ENCODE data around the gene RCC1.
A peak's percentile ranks its signal among the peaks of the same experiment; 100 is the strongest.
"Not testable (repeated sequence)": the region's sequence is repeated elsewhere in the genome, so short reads cannot be mapped to it uniquely, and the experiment has no call there.

RCC1 gene

DNA sequence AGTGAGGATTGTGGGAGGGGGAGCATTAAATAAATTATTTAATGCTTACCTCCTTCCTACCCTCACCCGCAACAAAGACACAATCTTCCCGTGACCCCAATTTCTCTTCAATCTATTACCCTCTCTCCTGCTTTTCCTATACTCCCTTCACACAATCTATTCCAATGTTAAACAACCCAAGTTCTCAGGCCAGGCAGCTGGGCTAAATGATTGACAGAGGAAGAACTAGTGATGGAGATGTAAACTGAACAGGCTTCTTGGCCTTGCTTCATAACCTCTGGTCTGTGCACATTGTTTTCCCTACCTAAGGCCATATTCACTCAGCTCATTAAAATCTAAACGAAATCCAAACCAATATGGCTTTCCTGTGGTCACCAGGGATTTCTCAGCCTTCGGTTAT lies 3.9 kb upstream of the RCC1 start:
- H3K36me3 ChIP-seq (ENCODE audit: control insufficient read depth, insufficient read depth, low read length), result peaks cover 3% of the 10 kb centered on the region
- no peak overlapping the region for H3K27ac ChIP-seq (ENCODE audit: low read depth, low read length)
- no peak overlapping the region for H3K4me3 ChIP-seq (ENCODE audit: low read length)
- H3K4me1 ChIP-seq (ENCODE audit: control insufficient read depth, insufficient read depth, low read length), result peaks cover under 1% of the 10 kb centered on the region
- no peak overlapping the region for H3K9ac ChIP-seq (ENCODE audit: low read length)
- H3K27me3 ChIP-seq (ENCODE audit: control insufficient read depth, insufficient read depth, low read length), result no peaks in the 10 kb centered on the region

- H3K36me3 ChIP-seq (ENCODE audit: control insufficient read depth, insufficient read depth, low read length), result peaks cover 1% of the 10 kb centered on the region
- H3K4me3 ChIP-seq (ENCODE audit: low read length), result no peak overlapping the region
- no peak overlapping the region for H3K9ac ChIP-seq (ENCODE audit: low read length)
- peaks cover 9% of the 10 kb centered on the region for H3K4me1 ChIP-seq (ENCODE audit: control insufficient read depth, insufficient read depth, low read length)
- no peaks in the 10 kb centered on the region for H3K27me3 ChIP-seq (ENCODE audit: control insufficient read depth, insufficient read depth, low read length)
- no peak overlapping the region for H3K27ac ChIP-seq (ENCODE audit: low read depth, low read length)
These were observed 2.7 kb upstream of the RCC1 start for GRCh38 chr1:28503117-28503516.

DNA sequence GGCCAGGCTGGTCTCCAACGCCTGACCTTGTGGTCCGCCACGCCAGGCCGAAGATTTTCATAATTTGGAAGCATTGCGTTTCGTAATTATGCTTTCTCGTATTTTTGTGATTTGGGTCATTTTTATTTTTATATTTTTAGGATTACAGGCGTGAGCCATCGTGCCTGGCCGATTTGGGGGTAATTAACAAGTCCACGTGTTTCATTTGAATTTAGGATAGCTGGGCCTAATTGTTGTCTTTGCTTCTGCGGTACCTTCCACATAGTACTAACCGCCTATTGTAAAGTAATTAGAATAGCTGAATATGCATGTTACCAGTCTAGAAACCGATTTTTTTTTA lies 1.0 kb downstream of the RCC1 start:
- Histone ChIP-seq H3K27ac (ENCODE audit: low read depth, low read length) (peak overlapping the region; percentile 67), H3K9ac (ENCODE audit: low read length) (peak overlapping the region; percentile 81), H3K4me1 (ENCODE audit: control insufficient read depth, insufficient read depth, low read length) (peaks cover 9% of the 10 kb centered on the region), H3K36me3 (ENCODE audit: control insufficient read depth, insufficient read depth, low read length) (peaks cover 23% of the 10 kb centered on the region), H3K4me3 (ENCODE audit: low read length) (peak overlapping the region; percentile 95), H3K27me3 (ENCODE audit: control insufficient read depth, insufficient read depth, low read length) (no peaks in the 10 kb centered on the region)

DNA sequence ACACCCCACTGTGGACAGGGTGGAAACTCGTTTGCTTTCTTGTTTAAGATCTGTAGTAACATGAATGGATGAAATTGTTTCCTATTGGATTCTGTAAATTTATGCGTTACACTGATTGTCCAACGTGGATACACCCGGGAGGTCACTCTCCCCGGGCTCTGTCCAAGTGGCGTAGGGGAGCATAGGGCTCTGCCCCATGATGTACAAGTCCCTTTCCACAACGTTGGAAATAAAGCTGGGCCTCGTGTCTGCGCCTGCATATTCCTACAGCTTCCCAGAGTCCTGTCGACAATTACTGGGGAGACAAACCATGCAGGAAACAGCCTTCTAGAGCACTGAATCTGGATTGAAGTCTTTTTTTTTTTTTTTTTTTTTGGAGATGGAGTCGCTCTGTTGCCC lies 1.4 kb downstream of the RCC1 start:
- Histone ChIP-seq H3K4me3 (ENCODE audit: low read length) (peak overlapping the region; percentile 95), H3K27ac (ENCODE audit: low read depth, low read length) (peak overlapping the region; percentile 67), H3K9ac (ENCODE audit: low read length) (no peak overlapping the region), H3K36me3 (ENCODE audit: control insufficient read depth, insufficient read depth, low read length) (peaks cover 23% of the 10 kb centered on the region), H3K27me3 (ENCODE audit: control insufficient read depth, insufficient read depth, low read length) (no peaks in the 10 kb centered on the region), H3K4me1 (ENCODE audit: control insufficient read depth, insufficient read depth, low read length) (peaks cover 9% of the 10 kb centered on the region)

- Histone ChIP-seq H3K4me1 (ENCODE audit: control insufficient read depth, insufficient read depth, low read length) (peaks cover 9% of the 10 kb centered on the region), H3K27me3 (ENCODE audit: control insufficient read depth, insufficient read depth, low read length) (no peaks in the 10 kb centered on the region), H3K9ac (ENCODE audit: low read length) (no peak overlapping the region), H3K36me3 (ENCODE audit: control insufficient read depth, insufficient read depth, low read length) (peaks cover 23% of the 10 kb centered on the region), H3K27ac (ENCODE audit: low read depth, low read length) (no peak overlapping the region), H3K4me3 (ENCODE audit: low read length) (peak overlapping the region; percentile 95)
These were observed 2.0 kb downstream of the RCC1 start for GRCh38 chr1:28507646-28508434.

GRCh38 chr1:28508435-28508754 lies 2.6 kb downstream of the RCC1 start:
- no peak overlapping the region for H3K9ac ChIP-seq (ENCODE audit: low read length)
- H3K4me3 ChIP-seq (ENCODE audit: low read length), result no peak overlapping the region
- H3K27ac ChIP-seq (ENCODE audit: low read depth, low read length), result no peak overlapping the region
- H3K4me1 ChIP-seq (ENCODE audit: control insufficient read depth, insufficient read depth, low read length), result peaks cover 9% of the 10 kb centered on the region
- H3K27me3 ChIP-seq (ENCODE audit: control insufficient read depth, insufficient read depth, low read length), result no peaks in the 10 kb centered on the region
- peaks cover 23% of the 10 kb centered on the region for H3K36me3 ChIP-seq (ENCODE audit: control insufficient read depth, insufficient read depth, low read length)

DNA sequence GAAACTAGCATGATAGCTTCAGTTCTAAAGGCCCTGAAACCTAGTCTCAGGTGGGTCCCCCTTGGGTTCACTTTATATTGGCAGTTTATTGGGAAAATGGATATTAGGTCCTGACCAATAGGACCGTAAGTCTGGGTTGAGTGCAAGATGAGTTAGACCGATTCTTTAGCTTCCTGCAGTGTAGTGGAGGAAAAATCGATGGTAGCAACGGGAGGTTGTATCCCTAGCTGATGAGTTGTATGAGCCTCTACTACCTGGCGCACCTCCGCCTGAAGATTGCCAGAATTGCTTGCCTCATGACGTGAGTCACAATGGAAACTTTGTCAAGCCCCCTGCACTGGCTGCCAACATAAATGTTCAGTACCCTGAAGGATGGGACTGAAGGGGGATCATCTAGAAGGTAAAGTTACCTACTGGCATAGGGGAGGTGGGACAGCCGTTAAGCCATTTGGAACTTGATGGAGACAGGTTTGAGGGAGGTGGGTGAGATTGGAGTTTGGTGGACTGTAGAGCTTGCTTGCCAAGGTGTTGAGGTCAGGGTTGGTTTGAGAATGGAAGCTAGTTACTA lies 3.9 kb downstream of the RCC1 start:
- Histone ChIP-seq H3K27ac (ENCODE audit: low read depth, low read length) (no peak overlapping the region), H3K4me1 (ENCODE audit: control insufficient read depth, insufficient read depth, low read length) (peaks cover 9% of the 10 kb centered on the region), H3K36me3 (ENCODE audit: control insufficient read depth, insufficient read depth, low read length) (peaks cover 27% of the 10 kb centered on the region), H3K9ac (ENCODE audit: low read length) (no peak overlapping the region), H3K4me3 (ENCODE audit: low read length) (no peak overlapping the region), H3K27me3 (ENCODE audit: control insufficient read depth, insufficient read depth, low read length) (no peaks in the 10 kb centered on the region)

DNA sequence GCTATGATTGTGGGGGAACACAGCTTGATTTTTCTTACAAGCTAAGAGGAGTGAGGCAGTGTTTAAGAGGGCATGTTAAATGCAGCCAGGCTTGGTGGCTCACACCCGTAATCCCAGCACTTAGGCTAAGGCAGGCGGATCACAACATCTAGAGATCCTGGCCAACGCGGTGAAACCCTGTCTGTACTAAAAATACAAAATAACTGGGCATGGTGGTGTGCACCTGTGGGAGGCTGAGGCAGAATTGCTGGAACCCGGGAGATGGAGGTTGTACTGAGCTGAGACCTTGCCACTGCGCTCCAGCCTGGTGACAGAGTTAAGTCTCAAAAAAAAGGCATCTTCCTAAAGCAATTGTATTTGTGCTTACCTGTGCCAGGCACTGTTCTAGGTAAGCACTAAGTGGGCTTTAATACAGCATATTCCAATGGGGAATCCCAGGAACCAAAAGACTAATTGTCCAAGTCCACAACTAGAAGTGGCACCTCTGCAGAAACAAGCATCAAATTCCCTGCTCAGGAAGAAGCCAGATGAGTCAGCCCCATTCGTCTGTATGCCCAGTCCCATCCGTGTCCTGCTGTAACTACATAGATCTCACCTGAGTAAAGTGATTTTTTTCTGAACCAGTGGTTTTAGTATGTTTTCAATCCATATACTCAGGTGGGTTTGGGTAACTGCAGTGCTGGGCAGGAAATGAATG lies 4.6 kb downstream of the RCC1 start:
- Histone ChIP-seq H3K4me1 (ENCODE audit: control insufficient read depth, insufficient read depth, low read length) (peaks cover 9% of the 10 kb centered on the region), H3K9ac (ENCODE audit: low read length) (no peak overlapping the region), H3K4me3 (ENCODE audit: low read length) (no peak overlapping the region), H3K27me3 (ENCODE audit: control insufficient read depth, insufficient read depth, low read length) (no peaks in the 10 kb centered on the region), H3K36me3 (ENCODE audit: control insufficient read depth, insufficient read depth, low read length) (peaks cover 29% of the 10 kb centered on the region), H3K27ac (ENCODE audit: low read depth, low read length) (no peak overlapping the region)

- no peaks in the 10 kb centered on the region for H3K27me3 ChIP-seq (ENCODE audit: control insufficient read depth, insufficient read depth, low read length)
- H3K4me3 ChIP-seq (ENCODE audit: low read length), result no peak overlapping the region
- peaks cover 29% of the 10 kb centered on the region for H3K36me3 ChIP-seq (ENCODE audit: control insufficient read depth, insufficient read depth, low read length)
- no peak overlapping the region for H3K27ac ChIP-seq (ENCODE audit: low read depth, low read length)
- H3K9ac ChIP-seq (ENCODE audit: low read length), result no peak overlapping the region
- peaks cover 9% of the 10 kb centered on the region for H3K4me1 ChIP-seq (ENCODE audit: control insufficient read depth, insufficient read depth, low read length)
These were observed 5.2 kb downstream of the RCC1 start for GRCh38 chr1:28510970-28511440.

GRCh38 chr1:28512058-28512611 lies 6.3 kb downstream of the RCC1 start:
- peaks cover 29% of the 10 kb centered on the region for H3K36me3 ChIP-seq (ENCODE audit: control insufficient read depth, insufficient read depth, low read length)
- peaks cover 7% of the 10 kb centered on the region for H3K4me1 ChIP-seq (ENCODE audit: control insufficient read depth, insufficient read depth, low read length)
- no peak overlapping the region for H3K27ac ChIP-seq (ENCODE audit: low read depth, low read length)
- no peak overlapping the region for H3K4me3 ChIP-seq (ENCODE audit: low read length)
- H3K9ac ChIP-seq (ENCODE audit: low read length), result no peak overlapping the region
- no peaks in the 10 kb centered on the region for H3K27me3 ChIP-seq (ENCODE audit: control insufficient read depth, insufficient read depth, low read length)

GRCh38 chr1:28514445-28514933 lies 8.6 kb downstream of the RCC1 start:
- H3K27me3 ChIP-seq (ENCODE audit: control insufficient read depth, insufficient read depth, low read length); H3K4me3 ChIP-seq (ENCODE audit: low read length); H3K9ac ChIP-seq (ENCODE audit: low read length); H3K4me1 ChIP-seq (ENCODE audit: control insufficient read depth, insufficient read depth, low read length); H3K27ac ChIP-seq (ENCODE audit: low read depth, low read length): not testable (repeated sequence)
- H3K36me3 ChIP-seq (ENCODE audit: control insufficient read depth, insufficient read depth, low read length), result peaks cover 21% of the 10 kb centered on the region

GRCh38 chr1:28516518-28516956 lies 10.7 kb downstream of the RCC1 start:
- H3K27ac ChIP-seq (ENCODE audit: low read depth, low read length), result no peak overlapping the region
- H3K4me1 ChIP-seq (ENCODE audit: control insufficient read depth, insufficient read depth, low read length), result peaks cover 5% of the 10 kb centered on the region
- H3K4me3 ChIP-seq (ENCODE audit: low read length), result no peak overlapping the region
- peaks cover 7% of the 10 kb centered on the region for H3K36me3 ChIP-seq (ENCODE audit: control insufficient read depth, insufficient read depth, low read length)
- H3K9ac ChIP-seq (ENCODE audit: low read length), result no peak overlapping the region
- H3K27me3 ChIP-seq (ENCODE audit: control insufficient read depth, insufficient read depth, low read length), result no peaks in the 10 kb centered on the region
